Loucy (cell line): ENCODE data around the gene RAB26.

Experiments used
- EZH2phosphoT487 ChIP-seq: fragments of 200-600 bp; IDR thresholded peaks from 2 replicates; pipeline ENCODE4 v1.6.1; 2018; ENCODE audit warnings: antibody characterized with exemption, mild to moderate bottlenecking, moderate library complexity, borderline replicate concordance
- TF ChIP-seq, protein P1 (sequence below): fragments of 200-600 bp; sonication (generic); conservative IDR thresholded peaks from 2 replicates; pipeline ENCODE4 v1.5.1; 2014; ENCODE audit warnings: mild to moderate bottlenecking, antibody characterized with exemption, low read length

DNA sequence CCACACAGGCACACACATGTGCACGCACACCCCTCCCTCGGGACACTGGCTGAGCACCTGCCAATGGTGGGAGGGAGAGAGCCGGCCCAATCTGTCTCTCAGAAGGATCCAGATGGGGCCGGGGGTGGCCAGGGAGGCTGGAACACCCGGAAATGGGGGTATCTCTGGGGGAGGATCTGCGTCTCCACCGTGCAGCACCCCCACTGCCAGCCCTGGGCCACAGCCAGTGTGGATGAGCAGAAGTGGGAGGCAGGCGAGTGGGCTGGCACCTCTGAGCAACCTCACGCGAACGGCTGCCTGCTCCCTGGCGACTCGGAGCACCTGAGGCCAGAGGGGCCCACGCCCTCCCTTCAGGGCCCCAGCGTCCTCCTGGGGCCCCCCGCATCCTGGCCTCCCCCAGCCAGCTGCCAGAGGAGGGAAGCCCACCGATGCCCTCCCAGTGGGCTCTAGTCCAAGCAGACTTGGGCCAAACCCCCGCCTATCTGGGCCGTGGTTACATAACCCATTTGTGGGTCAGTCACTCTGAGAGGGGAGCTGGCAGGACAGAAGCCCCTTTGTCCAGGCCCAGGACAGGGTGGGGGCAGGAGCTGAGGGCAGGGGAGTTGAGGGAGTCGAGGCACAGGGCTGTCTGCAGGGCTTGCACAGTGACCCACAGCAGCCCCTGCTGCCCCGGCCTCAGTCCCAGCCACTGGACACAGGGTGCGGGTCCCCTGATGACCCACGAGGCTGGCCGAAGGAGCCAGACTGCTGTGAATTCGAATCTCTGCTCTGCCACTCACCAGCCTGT lies 42.4 kb downstream of the RAB26 start:
- TF ChIP-seq, protein P1, sequence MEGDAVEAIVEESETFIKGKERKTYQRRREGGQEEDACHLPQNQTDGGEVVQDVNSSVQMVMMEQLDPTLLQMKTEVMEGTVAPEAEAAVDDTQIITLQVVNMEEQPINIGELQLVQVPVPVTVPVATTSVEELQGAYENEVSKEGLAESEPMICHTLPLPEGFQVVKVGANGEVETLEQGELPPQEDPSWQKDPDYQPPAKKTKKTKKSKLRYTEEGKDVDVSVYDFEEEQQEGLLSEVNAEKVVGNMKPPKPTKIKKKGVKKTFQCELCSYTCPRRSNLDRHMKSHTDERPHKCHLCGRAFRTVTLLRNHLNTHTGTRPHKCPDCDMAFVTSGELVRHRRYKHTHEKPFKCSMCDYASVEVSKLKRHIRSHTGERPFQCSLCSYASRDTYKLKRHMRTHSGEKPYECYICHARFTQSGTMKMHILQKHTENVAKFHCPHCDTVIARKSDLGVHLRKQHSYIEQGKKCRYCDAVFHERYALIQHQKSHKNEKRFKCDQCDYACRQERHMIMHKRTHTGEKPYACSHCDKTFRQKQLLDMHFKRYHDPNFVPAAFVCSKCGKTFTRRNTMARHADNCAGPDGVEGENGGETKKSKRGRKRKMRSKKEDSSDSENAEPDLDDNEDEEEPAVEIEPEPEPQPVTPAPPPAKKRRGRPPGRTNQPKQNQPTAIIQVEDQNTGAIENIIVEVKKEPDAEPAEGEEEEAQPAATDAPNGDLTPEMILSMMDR: no peak
- no peak for TF ChIP-seq EZH2phosphoT487
